Progenitor cell of endocrine pancreas (in vitro differentiated cells): ENCODE results near the gene CD80. TPM values are rescaled to one million over a fixed set of nuclear protein-coding genes. Genes with fewer than 3 reads are reported as not detected.
A peak's percentile ranks its signal among the peaks of the same experiment; 100 is the strongest.

Source experiments
- DNase-seq: peaks from one replicate; pipeline ENCODE4 v3.0.0; 2021; ENCODE audit warnings: low spot score; ENCODE audit not compliant: unreplicated experiment
- H3K27ac Mint-ChIP-seq: 2 replicates; pipeline ENCODE4 v1.8.0; 2021; ENCODE audit warnings: mild to moderate bottlenecking, moderate library complexity, mixed read lengths
- H3K27me3 Mint-ChIP-seq: 2 replicates; pipeline ENCODE4 v1.8.0; 2021; ENCODE audit warnings: mixed read lengths
- H3K36me3 Mint-ChIP-seq: 2 replicates; pipeline ENCODE4 v1.8.0; 2022; ENCODE audit warnings: mixed read lengths; ENCODE audit not compliant: insufficient read depth
- H3K4me1 Mint-ChIP-seq: 2 replicates; pipeline ENCODE4 v1.8.0; 2021; ENCODE audit warnings: low read depth, mixed read lengths
- H3K4me3 Mint-ChIP-seq: 2 replicates; pipeline ENCODE4 v1.8.0; 2021; ENCODE audit warnings: low read depth, mild to moderate bottlenecking, moderate library complexity, mixed read lengths
- H3K9me3 Mint-ChIP-seq: 2 replicates; pipeline ENCODE4 v1.8.0; 2021; ENCODE audit warnings: low read depth, mixed read lengths
- CTCF ChIP-seq: fragments of 200-600 bp; sonication (generic); IDR thresholded peaks from one replicate; pipeline ENCODE4 v1.5.0; 2021; ENCODE audit warnings: antibody characterized with exemption, mild to moderate bottlenecking; ENCODE audit not compliant: unreplicated experiment
- total RNA-seq: library from RNA; stranded (reverse); gene quantifications from 2 replicates; pipeline ENCODE4 v1.2.1, GENCODE V29; 2021

CD80 gene
- total RNA-seq, 1 donor from 2014 or later = 0.24 TPM

- no peak for DNase-seq
- no peak overlapping the region for H3K4me3 Mint-ChIP-seq
- peak; percentile 14 for TF ChIP-seq CTCF
- H3K36me3 Mint-ChIP-seq = peaks cover 26% of the 10 kb centered on the region
- peaks cover 8% of the 10 kb centered on the region for H3K9me3 Mint-ChIP-seq
- H3K4me1 Mint-ChIP-seq = peaks cover 3% of the 10 kb centered on the region
- no peak overlapping the region for H3K27ac Mint-ChIP-seq
- no peaks in the 10 kb centered on the region for H3K27me3 Mint-ChIP-seq
These were observed 34.3 kb downstream of the CD80 start for GRCh38 chr3:119524931-119525662.

DNA sequence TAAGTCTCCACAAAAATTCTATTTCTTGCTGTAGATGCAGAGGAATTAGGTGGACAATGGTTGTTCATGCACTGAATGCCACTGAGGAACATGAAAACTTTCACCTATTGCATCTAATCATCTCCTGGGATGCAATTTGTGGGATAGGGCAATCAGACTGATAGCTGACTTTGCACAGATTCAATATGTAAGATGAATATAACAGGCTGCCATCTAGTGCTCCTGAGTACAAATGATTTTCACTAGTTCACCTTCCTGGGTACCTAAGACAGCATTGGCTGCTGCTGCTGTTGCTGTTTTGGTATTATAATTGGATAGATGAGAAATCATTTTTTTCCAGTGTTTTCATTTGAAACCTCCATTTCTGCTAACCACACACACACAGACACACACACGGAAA is 41.4 kb downstream of the CD80 start:
- no peak for DNase-seq
- no peak for TF ChIP-seq CTCF
- Mint-ChIP-seq H3K36me3 (peaks cover 57% of the 10 kb centered on the region), H3K27ac (no peak overlapping the region), H3K4me1 (no peaks in the 10 kb centered on the region), H3K27me3 (no peaks in the 10 kb centered on the region), H3K4me3 (no peak overlapping the region), H3K9me3 (peaks cover 14% of the 10 kb centered on the region)

DNA sequence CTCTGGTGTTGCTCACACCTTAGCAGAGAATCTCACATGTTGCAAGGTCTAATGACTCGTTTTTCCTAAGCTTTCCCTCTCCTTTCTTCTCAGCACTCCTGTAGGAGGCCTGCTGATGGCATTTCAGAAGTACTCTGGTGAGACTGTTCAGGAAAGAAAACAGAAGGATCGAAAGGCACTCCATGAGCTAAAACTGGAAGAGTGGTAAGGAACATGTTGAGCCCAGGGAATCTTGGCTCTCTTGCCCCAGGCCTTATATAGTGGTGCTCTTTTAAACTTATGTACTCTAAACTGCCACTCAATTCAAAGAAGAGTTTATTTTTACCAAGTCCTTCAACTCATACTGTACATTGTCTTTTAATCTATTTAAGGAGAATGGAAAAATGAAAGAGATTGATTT is 42.3 kb downstream of the CD80 start:
- H3K4me1 Mint-ChIP-seq = no peaks in the 10 kb centered on the region
- peaks cover 56% of the 10 kb centered on the region for H3K36me3 Mint-ChIP-seq
- no peak overlapping the region for H3K4me3 Mint-ChIP-seq
- H3K27ac Mint-ChIP-seq = no peak overlapping the region
- peaks cover 14% of the 10 kb centered on the region for H3K9me3 Mint-ChIP-seq
- no peak for TF ChIP-seq CTCF
- no peaks in the 10 kb centered on the region for H3K27me3 Mint-ChIP-seq
- DNase-seq = no peak

- peaks cover 1% of the 10 kb centered on the region for H3K9me3 Mint-ChIP-seq
- no peaks in the 10 kb centered on the region for H3K4me1 Mint-ChIP-seq
- H3K27ac Mint-ChIP-seq = no peak overlapping the region
- no peaks in the 10 kb centered on the region for H3K27me3 Mint-ChIP-seq
- TF ChIP-seq CTCF = no peak
- no peak for DNase-seq
- H3K4me3 Mint-ChIP-seq = no peak overlapping the region
- H3K36me3 Mint-ChIP-seq = peaks cover 35% of the 10 kb centered on the region
These were observed 44.8 kb downstream of the CD80 start for GRCh38 chr3:119514637-119515036.

GRCh38 chr3:119510690-119511089 is 48.7 kb downstream of the CD80 start:
- Mint-ChIP-seq H3K4me1 (no peaks in the 10 kb centered on the region), H3K27me3 (no peaks in the 10 kb centered on the region), H3K36me3 (peaks cover 22% of the 10 kb centered on the region), H3K27ac (no peak overlapping the region), H3K4me3 (no peak overlapping the region), H3K9me3 (no peaks in the 10 kb centered on the region)
- no peak for DNase-seq
- TF ChIP-seq CTCF = no peak
